ENCODE results near the gene CDH8.

The CDH8 gene

GRCh38 chr16:62035115-62036092 lies 834 bp downstream of the CDH8 start:
- DNase-seq (ENCODE audit: low spot score) = peak; percentile 8

GRCh38 chr16:62034231-62035114 lies 1.8 kb downstream of the CDH8 start:
- in situ Hi-C loops (cut with MboI; ENCODE audit: low sequenced_read_pairs, unreplicated experiment) = no loop called here
- TF ChIP-seq CTCF (IDR thresholded peaks at IDR 0.05; ENCODE audit: borderline replicate concordance, control extremely low read depth, extremely low read depth, insufficient read depth, missing control alignments) = no peak

More at GRCh38 chr16:62035115-62036092, 834 bp downstream of the CDH8 start:
- in situ Hi-C loops (cut with MboI; ENCODE audit: low sequenced_read_pairs, unreplicated experiment) = no loop called here
- TF ChIP-seq CTCF (IDR thresholded peaks at IDR 0.05; ENCODE audit: borderline replicate concordance, control extremely low read depth, extremely low read depth, insufficient read depth, missing control alignments) = no peak

GRCh38 chr16:62033065-62033464 lies 3.2 kb downstream of the CDH8 start:
- DNase-seq (ENCODE audit: low spot score) = no peak
- in situ Hi-C loops (cut with MboI; ENCODE audit: low sequenced_read_pairs, unreplicated experiment) = no loop called here
- no peak for TF ChIP-seq CTCF (IDR thresholded peaks at IDR 0.05; ENCODE audit: borderline replicate concordance, control extremely low read depth, extremely low read depth, insufficient read depth, missing control alignments)

More at GRCh38 chr16:62034231-62035114, 1.8 kb downstream of the CDH8 start:
- DNase-seq (ENCODE audit: low spot score) = no peak

GRCh38 chr16:62029947-62030346 lies 6.3 kb downstream of the CDH8 start:
- no peak for DNase-seq (ENCODE audit: low spot score)
- TF ChIP-seq CTCF (IDR thresholded peaks at IDR 0.05; ENCODE audit: borderline replicate concordance, control extremely low read depth, extremely low read depth, insufficient read depth, missing control alignments) = no peak
- in situ Hi-C loops (cut with MboI; ENCODE audit: low sequenced_read_pairs, unreplicated experiment) = no loop called here

- in situ Hi-C loops (cut with MboI; ENCODE audit: low sequenced_read_pairs, unreplicated experiment) = no loop called here
- DNase-seq (ENCODE audit: low spot score) = no peak
- TF ChIP-seq CTCF (IDR thresholded peaks at IDR 0.05; ENCODE audit: borderline replicate concordance, control extremely low read depth, extremely low read depth, insufficient read depth, missing control alignments) = no peak
Observed at GRCh38 chr16:62022688-62023087, 13.6 kb downstream of the CDH8 start.

GRCh38 chr16:62021161-62021581 lies 15.1 kb downstream of the CDH8 start:
- in situ Hi-C loops (cut with MboI; ENCODE audit: low sequenced_read_pairs, unreplicated experiment) = no loop called here
- DNase-seq (ENCODE audit: low spot score) = no peak
- TF ChIP-seq CTCF (IDR thresholded peaks at IDR 0.05; ENCODE audit: borderline replicate concordance, control extremely low read depth, extremely low read depth, insufficient read depth, missing control alignments) = no peak

All from GM13976 (cell line).